ENCODE measurements around the gene ELOVL6. TPM values are rescaled to one million over a fixed set of nuclear protein-coding genes. Genes with fewer than 3 reads are reported as not detected.

Gene ELOVL6
- total RNA-seq, 1 donor from 2014 or later, result 3.6 TPM

- no peak for ATAC-seq
- TF ChIP-seq CTCF (IDR thresholded peaks at IDR 0.05), result no peak
- Histone ChIP-seq H3K4me1 (no peaks in the 10 kb centered on the region), H3K36me3 (no peaks in the 10 kb centered on the region), H3K4me3 (no peak overlapping the region), H3K9me3 (no peaks in the 10 kb centered on the region), H3K27ac (no peak overlapping the region), H3K27me3 (ENCODE audit: low read depth) (no peaks in the 10 kb centered on the region)
- no peak for DNase-seq
- intact Hi-C loops (cut with DNase I), result no loop called here
Observed at GRCh38 chr4:110124711-110125110, 73.7 kb downstream of the ELOVL6 start.

- Histone ChIP-seq H3K9me3 (no peaks in the 10 kb centered on the region), H3K27me3 (ENCODE audit: low read depth) (no peaks in the 10 kb centered on the region), H3K27ac (no peak overlapping the region), H3K4me3 (no peak overlapping the region), H3K36me3 (no peaks in the 10 kb centered on the region), H3K4me1 (no peaks in the 10 kb centered on the region)
- intact Hi-C loops (cut with DNase I), result no loop called here
- no peak for ATAC-seq
- no peak for DNase-seq
- no peak for TF ChIP-seq CTCF (IDR thresholded peaks at IDR 0.05)
Observed at GRCh38 chr4:110122201-110122600, 76.2 kb downstream of the ELOVL6 start.

DNA sequence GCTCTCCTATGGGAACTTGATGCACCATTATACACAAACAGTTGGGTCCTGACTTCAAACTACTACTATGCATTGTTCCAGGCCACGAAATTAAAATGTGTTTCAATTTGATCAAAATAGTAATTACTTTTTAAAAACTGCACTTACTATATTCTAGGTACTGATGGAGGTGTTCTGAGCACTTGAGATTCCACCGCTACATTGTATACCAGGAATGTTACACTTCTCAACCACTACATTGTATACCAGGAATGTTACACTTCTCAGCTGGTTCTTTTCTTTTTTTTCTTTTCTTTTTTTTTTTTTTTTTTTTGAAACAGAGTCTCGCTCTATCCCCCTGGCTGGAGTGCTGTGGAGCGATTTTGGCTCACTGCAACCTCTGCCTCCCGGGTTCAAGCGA lies 77.9 kb downstream of the ELOVL6 start:
- DNase-seq (no peak), ATAC-seq (no peak)
- TF ChIP-seq CTCF (IDR thresholded peaks at IDR 0.05), result no peak
- no peaks in the 10 kb centered on the region for H3K4me1 ChIP-seq
- no peaks in the 10 kb centered on the region for H3K27me3 ChIP-seq (ENCODE audit: low read depth)
- H3K4me3 ChIP-seq, result no peak overlapping the region
- intact Hi-C loops (cut with DNase I), result no loop called here
- H3K36me3 ChIP-seq, result no peaks in the 10 kb centered on the region
- no peak overlapping the region for H3K27ac ChIP-seq
- no peaks in the 10 kb centered on the region for H3K9me3 ChIP-seq

DNA sequence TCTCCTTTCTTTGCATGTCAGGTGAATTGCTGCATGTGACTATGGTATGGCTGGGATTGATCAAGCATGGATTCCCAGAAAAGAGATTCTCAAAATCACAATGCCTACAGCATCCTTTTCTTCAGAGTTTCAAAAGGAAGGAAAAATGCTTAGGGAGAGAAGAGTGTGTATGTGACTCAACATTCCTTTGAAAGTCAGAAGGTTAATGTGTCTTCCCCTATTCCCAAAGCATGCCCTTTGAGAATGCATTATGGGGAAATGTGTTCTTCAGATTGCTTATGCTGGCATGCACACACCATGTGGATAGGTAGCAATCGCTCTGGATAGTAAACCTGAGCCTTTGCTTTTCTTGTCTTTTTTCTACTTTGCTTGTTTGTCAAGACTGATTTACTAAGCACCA lies 78.5 kb downstream of the ELOVL6 start:
- no peak for TF ChIP-seq CTCF (IDR thresholded peaks at IDR 0.05)

GRCh38 chr4:110119337-110119736 lies 79.1 kb downstream of the ELOVL6 start:
- no peak overlapping the region for H3K27ac ChIP-seq
- H3K36me3 ChIP-seq, result no peaks in the 10 kb centered on the region
- TF ChIP-seq CTCF (IDR thresholded peaks at IDR 0.05), result no peak
- intact Hi-C loops (cut with DNase I), result no loop called here
- ATAC-seq (peak in 1 of 2 donors; percentile 48), DNase-seq (no peak)
- H3K4me1 ChIP-seq, result no peaks in the 10 kb centered on the region
- no peak overlapping the region for H3K4me3 ChIP-seq
- H3K9me3 ChIP-seq, result no peaks in the 10 kb centered on the region
- H3K27me3 ChIP-seq (ENCODE audit: low read depth), result no peaks in the 10 kb centered on the region

More for the DNA sequence above, 78.5 kb downstream of the ELOVL6 start:
- Histone ChIP-seq H3K27ac (no peak overlapping the region), H3K4me3 (no peak overlapping the region), H3K4me1 (no peaks in the 10 kb centered on the region), H3K36me3 (no peaks in the 10 kb centered on the region), H3K9me3 (no peaks in the 10 kb centered on the region), H3K27me3 (ENCODE audit: low read depth) (no peaks in the 10 kb centered on the region)
- ATAC-seq (no peak), DNase-seq (no peak)
- intact Hi-C loops (cut with DNase I), result no loop called here

DNA sequence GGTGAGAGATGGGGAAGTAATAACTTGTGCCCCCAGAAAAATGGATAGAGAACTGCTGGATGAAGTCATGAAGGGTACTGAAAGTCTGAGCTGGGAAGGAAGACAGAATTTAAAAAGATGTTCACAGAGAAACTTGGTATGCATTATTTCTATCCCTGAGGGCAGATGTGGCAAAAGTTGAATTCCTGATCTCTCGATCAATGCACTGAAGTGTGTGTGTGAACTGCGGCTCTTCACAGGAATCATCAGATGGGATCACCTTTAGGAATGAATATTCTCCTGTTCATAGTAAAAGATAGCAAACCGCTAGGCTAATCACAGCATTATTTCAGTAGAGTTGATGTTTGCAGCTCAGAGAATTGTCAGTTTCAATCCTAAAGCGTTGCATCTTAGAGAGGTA lies 86.4 kb downstream of the ELOVL6 start:
- intact Hi-C loops (cut with DNase I), result no loop called here
- H3K4me3 ChIP-seq, result no peak overlapping the region
- H3K36me3 ChIP-seq, result no peaks in the 10 kb centered on the region
- H3K4me1 ChIP-seq, result peaks cover 13% of the 10 kb centered on the region
- TF ChIP-seq CTCF (IDR thresholded peaks at IDR 0.05), result no peak
- H3K27me3 ChIP-seq (ENCODE audit: low read depth), result no peaks in the 10 kb centered on the region
- DNase-seq (no peak), ATAC-seq (no peak)
- H3K9me3 ChIP-seq, result no peaks in the 10 kb centered on the region
- H3K27ac ChIP-seq, result no peak overlapping the region
